GM13977 (cell line): ENCODE results near the gene PRDM12.

ENCODE experiments used
- DNase-seq: peaks from one replicate; pipeline ENCODE4 v3.0.0; 2012; ENCODE audit warnings: low spot score
- CTCF ChIP-seq: IDR thresholded peaks from 2 replicates; pipeline ENCODE4 v1.5.1; 2012; ENCODE audit warnings: mild to moderate bottlenecking, control low read depth; ENCODE audit not compliant: insufficient read depth; ENCODE audit errors: extremely low read depth, missing control alignments
- in situ Hi-C: fragments of 300-500 bp; cut with MboI; formaldehyde crosslinking; loops from one replicate; pipeline ENCODE4 v1.12.0; 2022; ENCODE audit warnings: low sequenced_read_pairs, low pct_unique_long_range_greater_than_20kb, mixed read lengths, inconsistent platforms; ENCODE audit not compliant: unreplicated experiment

Gene PRDM12

GRCh38 chr9:130701059-130702022, 36.9 kb downstream of the PRDM12 start:
- in situ Hi-C loops: loop anchor here (25.0 kb wide), 1 partner anchor 336 kb away; no protein-coding TSS in a partner anchor
- DNase-seq: peak; percentile 49
- peak; percentile 87 for TF ChIP-seq CTCF

GRCh38 chr9:130703501-130703900, 39.1 kb downstream of the PRDM12 start:
- DNase-seq: no peak
- TF ChIP-seq CTCF: no peak
- in situ Hi-C loops: loop anchor here (25.0 kb wide), 1 partner anchor 334 kb away; no protein-coding TSS in a partner anchor

- peak; percentile 73 for TF ChIP-seq CTCF
- peak; percentile 36 for DNase-seq
- in situ Hi-C loops: loop anchor here (25.0 kb wide), 1 partner anchor 330 kb away; no protein-coding TSS in a partner anchor
Observed at GRCh38 chr9:130707225-130707976, 43.0 kb downstream of the PRDM12 start.

- TF ChIP-seq CTCF: no peak
- in situ Hi-C loops: loop anchor here (10.0 to 25.0 kb wide), 3 partner anchors 54 to 326 kb away; no protein-coding TSS in a partner anchor
- DNase-seq: no peak
Observed at GRCh38 chr9:130710822-130711352, 46.5 kb downstream of the PRDM12 start.

- TF ChIP-seq CTCF: no peak
- in situ Hi-C loops: loop anchor here (10.0 to 25.0 kb wide), 3 partner anchors 53 to 326 kb away; no protein-coding TSS in a partner anchor
- no peak for DNase-seq
Observed at GRCh38 chr9:130711469-130711868, 47.1 kb downstream of the PRDM12 start.
